H1 (cell line): ENCODE results near the gene ZFP90. TPM values are rescaled to one million over a fixed set of nuclear protein-coding genes. Genes with fewer than 3 reads are reported as not detected.

Source experiments
- CTCF ChIA-PET: fragments of 300-600 bp; sonication (Branson Sonifier 250); formaldehyde crosslinking; loops from one replicate; lab custom pipeline; 2021; ENCODE audit not compliant: partially characterized antibody; lab: Charles Lee
- POLR2A ChIA-PET: fragments of 300-600 bp; sonication (Branson Sonifier 250); formaldehyde crosslinking; loops from one replicate; lab custom pipeline; 2021; ENCODE audit warnings: inconsistent platforms; ENCODE audit not compliant: partially characterized antibody; lab: Charles Lee
- DNase-seq, 2 experiments: peaks; one replicate each; pipeline versions ENCODE4 v3.0.0 to v3.0.0-alpha.2; 2010 to 2022; ENCODE audit warnings: low spot score in 2 of 2, low read depth in 1 of 2, mixed read lengths in 1 of 2
- FAIRE-seq: peaks from 2 replicates; lab custom pipeline; 2011; peaks lifted over from hg19 to GRCh38; lab: Jason Lieb, UNC
- H2AFZ ChIP-seq: 2 replicates; pipeline ENCODE4 v1.8.1; 2012; ENCODE audit warnings: low read length, inconsistent platforms
- H2AK5ac ChIP-seq: 2 replicates; pipeline ENCODE4 v1.6.1; 2013; ENCODE audit warnings: low read depth, low read length
- H2BK120ac ChIP-seq: replicated peaks from 2 replicates; pipeline ENCODE3; 2013; ENCODE audit warnings: low read depth, low read length, inconsistent platforms
- H2BK12ac ChIP-seq: 2 replicates; pipeline ENCODE4 v1.6.1; 2013; ENCODE audit warnings: low read depth, low read length
- H2BK15ac ChIP-seq: 2 replicates; pipeline ENCODE4 v1.6.1; 2013; ENCODE audit warnings: low read length
- H2BK20ac ChIP-seq: 2 replicates; pipeline ENCODE4 v1.6.1; 2013; ENCODE audit warnings: low read length
- H2BK5ac ChIP-seq: 2 replicates; pipeline ENCODE4 v1.6.1; 2013; ENCODE audit warnings: low read depth, low read length
- H3K14ac ChIP-seq: 2 replicates; pipeline ENCODE4 v1.6.1; 2013; ENCODE audit warnings: inconsistent platforms; ENCODE audit not compliant: insufficient read length
- H3K18ac ChIP-seq: 2 replicates; pipeline ENCODE4 v1.6.1; 2013; ENCODE audit warnings: low read length; ENCODE audit errors: extremely low read depth
- H3K23ac ChIP-seq: 2 replicates; pipeline ENCODE4 v1.6.1; 2013; ENCODE audit warnings: inconsistent platforms; ENCODE audit not compliant: insufficient read length
- H3K23me2 ChIP-seq: 2 replicates; pipeline ENCODE4 v1.6.1; 2013; ENCODE audit warnings: low read depth, low read length
- H3K27ac ChIP-seq: 2 replicates; pipeline ENCODE4 v1.6.1; 2011; ENCODE audit warnings: low read depth, low read length, inconsistent platforms
- H3K27me3 ChIP-seq, 4 experiments: replicated peaks in 1 of 4; 1 replicate in 1 of 4; 2 replicates in 3 of 4; pipeline versions ENCODE4 v1.6.1 to v1.8.1; 2011 to 2013; ENCODE audit warnings: low read length in 3 of 4, mild to moderate bottlenecking in 3 of 4, inconsistent platforms in 2 of 4, mixed read lengths in 2 of 4, moderate library complexity in 1 of 4; ENCODE audit not compliant: control insufficient read depth in 3 of 4, insufficient read depth in 3 of 4; ENCODE audit errors: extremely low read depth in 1 of 4
- H3K36me3 ChIP-seq, 4 experiments: 2 replicates each; pipeline versions ENCODE4 v1.6.1 to v1.8.1; 2011 to 2013; ENCODE audit warnings: mild to moderate bottlenecking in 4 of 4, low read length in 3 of 4, moderate library complexity in 2 of 4, control low read depth in 1 of 4, inconsistent platforms in 1 of 4; ENCODE audit not compliant: insufficient read depth in 4 of 4, control insufficient read depth in 2 of 4
- H3K4ac ChIP-seq: replicated peaks from 2 replicates; pipeline ENCODE3; 2013; ENCODE audit warnings: low read length, low read depth, mixed read lengths, inconsistent platforms; ENCODE audit not compliant: insufficient read length
- H3K4me1 ChIP-seq, 4 experiments: replicated peaks in 1 of 4; 1 replicate in 1 of 4; 2 replicates in 3 of 4; pipeline versions ENCODE4 v1.6.1 to v1.8.1; 2011 to 2013; ENCODE audit warnings: low read length in 3 of 4, inconsistent platforms in 2 of 4, mixed read lengths in 1 of 4; ENCODE audit not compliant: insufficient read depth in 4 of 4, control insufficient read depth in 3 of 4
- H3K4me2 ChIP-seq, 2 experiments: 2 replicates each; pipeline versions ENCODE4 v1.6.1 to v1.8.1; 2011 to 2013; ENCODE audit warnings: low read depth in 2 of 2, low read length in 2 of 2, control low read depth in 1 of 2, inconsistent platforms in 1 of 2, mild to moderate bottlenecking in 1 of 2; ENCODE audit not compliant: insufficient read depth in 1 of 2
- H3K4me3 ChIP-seq, 4 experiments: fragments of 200-600, 300-600 bp in 1 of 4; sonication (generic), shearing (Covaris generic), sonication (Bioruptor Twin) in 1 of 4; 2 replicates each; pipeline versions ENCODE4 v1.5.1 to v1.8.1; 2011 to 2016; ENCODE audit warnings: low read length in 4 of 4, low read depth in 3 of 4, control low read depth in 2 of 4, inconsistent platforms in 2 of 4, mild to moderate bottlenecking in 2 of 4, mixed read lengths in 1 of 4, moderate library complexity in 1 of 4; ENCODE audit not compliant: insufficient read depth in 2 of 4; ENCODE audit errors: extremely low read depth in 1 of 4
- H3K56ac ChIP-seq: replicated peaks from 2 replicates; pipeline ENCODE3; 2013; ENCODE audit warnings: low read depth, mild to moderate bottlenecking, mixed read lengths, low read length, inconsistent platforms; ENCODE audit not compliant: insufficient read length
- H3K79me1 ChIP-seq: 2 replicates; pipeline ENCODE4 v1.6.1; 2013; ENCODE audit warnings: low read depth, low read length, control low read depth
- H3K79me2 ChIP-seq, 2 experiments: 2 replicates each; pipeline versions ENCODE4 v1.6.1 to v1.8.1; 2012 to 2013; ENCODE audit warnings: low read length in 2 of 2, mild to moderate bottlenecking in 2 of 2, inconsistent platforms in 1 of 2; ENCODE audit not compliant: insufficient read depth in 2 of 2, control insufficient read depth in 1 of 2
- H3K9ac ChIP-seq, 4 experiments: replicated peaks in 1 of 4; 1 replicate in 1 of 4; 2 replicates in 3 of 4; pipeline versions ENCODE4 v1.6.1 to v1.8.1; 2011 to 2013; ENCODE audit warnings: low read depth in 3 of 4, low read length in 3 of 4, control low read depth in 2 of 4, mild to moderate bottlenecking in 2 of 4, moderate library complexity in 2 of 4, inconsistent platforms in 1 of 4; ENCODE audit errors: extremely low read depth in 1 of 4
- H3K9me3 ChIP-seq, 2 experiments: 2 replicates each; pipeline versions ENCODE4 v1.6.1 to v1.8.1; 2012 to 2013; ENCODE audit warnings: mild to moderate bottlenecking in 2 of 2, moderate library complexity in 2 of 2, control low read depth in 1 of 2, inconsistent platforms in 1 of 2, low read depth in 1 of 2, low read length in 1 of 2, mixed read lengths in 1 of 2; ENCODE audit not compliant: insufficient read depth in 2 of 2
- H4K20me1 ChIP-seq, 2 experiments: replicated peaks in 1 of 2; 2 replicates each; pipeline versions ENCODE3 to v1.8.1; 2011 to 2013; ENCODE audit warnings: inconsistent platforms in 2 of 2, low read length in 2 of 2, mild to moderate bottlenecking in 1 of 2; ENCODE audit not compliant: insufficient read depth in 2 of 2, control insufficient read depth in 1 of 2
- H4K5ac ChIP-seq: 2 replicates; pipeline ENCODE4 v1.6.1; 2013; ENCODE audit warnings: low read length, low read depth, mixed read lengths, inconsistent platforms; ENCODE audit not compliant: insufficient read length
- H4K8ac ChIP-seq: 2 replicates; pipeline ENCODE4 v1.8.0; 2013; ENCODE audit warnings: mild to moderate bottlenecking, moderate library complexity, low read length, inconsistent platforms; ENCODE audit not compliant: insufficient read depth; ENCODE audit errors: extremely low read depth
- H4K91ac ChIP-seq: replicated peaks from 2 replicates; pipeline ENCODE3; 2013; ENCODE audit warnings: low read length, mixed read lengths, inconsistent platforms; ENCODE audit not compliant: insufficient read length
- BCL11A ChIP-seq, 2 experiments: IDR thresholded peaks; one replicate each; pipeline ENCODE4 v1.6.1; 2011; ENCODE audit warnings: low read depth in 2 of 2, low read length in 2 of 2, mild to moderate bottlenecking in 2 of 2
- CHD1 ChIP-seq: IDR thresholded peaks from 2 replicates; pipeline ENCODE4 v1.6.1; 2012; ENCODE audit warnings: low read depth, low read length, improper control_type of control experiment
- CTCF ChIP-seq, 3 experiments: IDR thresholded peaks; 1 replicate in 2 of 3; 2 replicates in 1 of 3; pipeline versions ENCODE4 v1.5.1 to v1.6.1; 2011; ENCODE audit warnings: low read length in 3 of 3, mild to moderate bottlenecking in 3 of 3, inconsistent platforms in 2 of 3, low read depth in 1 of 3, moderate library complexity in 1 of 3; ENCODE audit not compliant: insufficient read depth in 1 of 3; ENCODE audit errors: control extremely low read depth in 1 of 3
- E2F6 ChIP-seq: IDR thresholded peaks from 2 replicates; pipeline ENCODE4 v1.6.1; 2012; ENCODE audit warnings: inconsistent platforms
- EP300 ChIP-seq, 2 experiments: IDR thresholded peaks; 1 replicate in 1 of 2; 2 replicates in 1 of 2; pipeline ENCODE4 v1.6.1; 2011 to 2012; ENCODE audit warnings: low read depth in 2 of 2, low read length in 2 of 2, mild to moderate bottlenecking in 2 of 2, borderline replicate concordance in 1 of 2, inconsistent platforms in 1 of 2, moderate library complexity in 1 of 2
- HDAC6 ChIP-seq: IDR thresholded peaks from one replicate; pipeline ENCODE4 v1.7.1; 2012; ENCODE audit warnings: low read depth, mild to moderate bottlenecking, inconsistent platforms, low read length, moderate library complexity
- JUN ChIP-seq: IDR thresholded peaks from 2 replicates; pipeline ENCODE4 v1.6.1; 2011; ENCODE audit warnings: low read depth, mild to moderate bottlenecking, improper control_type of control experiment, low read length
- RFX5 ChIP-seq: IDR thresholded peaks from 2 replicates; pipeline ENCODE4 v1.6.1; 2011; ENCODE audit warnings: low read depth, low read length, improper control_type of control experiment, borderline replicate concordance
- RXRA ChIP-seq: IDR thresholded peaks from 2 replicates; pipeline ENCODE4 v1.6.1; 2011; ENCODE audit warnings: low read depth, mild to moderate bottlenecking, low read length, moderate library complexity; ENCODE audit not compliant: insufficient read depth
- TBP ChIP-seq: IDR thresholded peaks from 2 replicates; pipeline ENCODE4 v1.6.1; 2011; ENCODE audit warnings: low read depth, low read length, improper control_type of control experiment
- WGBS, 2 experiments: shearing (Covaris generic) in 1 of 2; methylation state at CpG; one replicate each; pipeline versions ENCODE4 v1.1.6 to v1.1.7; 2013 to 2015; ENCODE audit warnings: low lambda C conversion rate in 2 of 2, mixed read lengths in 2 of 2, inconsistent platforms in 1 of 2, low coverage in 1 of 2, missing lambda C conversion rate in 1 of 2; ENCODE audit not compliant: insufficient replicate concordance in 2 of 2, insufficient coverage in 1 of 2, insufficient read length in 1 of 2; ENCODE audit errors: extremely low coverage in 1 of 2, missing lambda C conversion rate in 1 of 2; 5-methylcytosine and 5-hydroxymethylcytosine counted together
- polyA plus RNA-seq, 7 experiments: library from polyadenylated mRNA; depleted of rRNA in 3 of 7; stranded (reverse) in 5 of 7; unstranded in 2 of 7; fragments of >200 nt in 5 of 7; fragments of 200-250 nt in 2 of 7; gene quantifications; 1 replicate in 5 of 7; 2 replicates in 1 of 7; 4 replicates in 1 of 7; pipeline versions ENCODE4 v1.2.1 to v1.2.3, GENCODE V29; 2011 to 2013; ENCODE audit warnings: missing spikeins in 2 of 7, mixed read lengths in 2 of 7
- total RNA-seq: library from RNA; stranded (reverse); fragmentation: NEBNext Ultra II Directional; extraction: Animal tissue kit (Norgen Biotek cat#: 25700); gene quantifications from 2 replicates; pipeline ENCODE4 v1.2.1, GENCODE V29; 2021

The ZFP90 gene
- total and polyA plus RNA-seq, 2 of the 8 experiments (the other 6 are each of a cell fraction or from before 2014, with no cell fraction given): 10.3 to 19.1 TPM

GRCh38 chr16:68528233-68528632, 10.9 kb upstream of the ZFP90 start:
- Histone ChIP-seq H3K14ac (no peak overlapping the region), H4K5ac (no peak overlapping the region), H3K36me3 (no peaks in the 10 kb centered on the region), H2BK120ac (no peak overlapping the region), H2BK12ac (no peak overlapping the region), H2AK5ac (no peak overlapping the region), H2BK20ac (no peak overlapping the region), H2AFZ (no peak overlapping the region), H3K4ac (no peak overlapping the region), H3K4me2 (no peak overlapping the region), H4K20me1 (no peaks in the 10 kb centered on the region), H3K9me3 (peaks cover 0 to 7% of the 10 kb centered on the region in 2 experiments; a peak in 1 of 4 replicates), H3K18ac (no peak overlapping the region), H3K27ac (no peak overlapping the region), H3K9ac (no peak overlapping the region), H3K27me3 (peaks cover 4 to 21% (median 15%) of the 10 kb centered on the region in 4 experiments), H3K4me1 (peaks cover 0 to 3% (median 3%) of the 10 kb centered on the region in 4 experiments; a peak in 4 of 7 replicates), H3K79me2 (no peaks in the 10 kb centered on the region), H3K79me1 (no peaks in the 10 kb centered on the region), H3K23ac (no peak overlapping the region), H2BK15ac (no peak overlapping the region), H3K56ac (no peak overlapping the region), H3K23me2 (peaks cover 7% of the 10 kb centered on the region; the same call in 1 of the 2 replicates), H4K91ac (no peak overlapping the region), H3K4me3 (no peak overlapping the region), H4K8ac (no peak overlapping the region), H2BK5ac (no peak overlapping the region)
- ChIA-PET CTCF (interaction anchor here (0.8 to 6.4 kb wide), 34 partner anchors 7 to 319 kb away, joined by 3 to 72 read pairs (median 4); partner anchors contain the start of gene CDH1), POLR2A (interaction anchor here (1.2 to 2.0 kb wide), 3 partner anchors 11 to 62 kb away, joined by 3 to 5 read pairs (median 3); partner anchors contain the start of gene ZFP90)
- no peak for FAIRE-seq
- no peak for DNase-seq
- 71% methylated on average over 2 of the region's 2 CpGs; no CpG with 5 or more reads in 1 of the 2 experiments for WGBS, 2 experiments
- TF ChIP-seq EP300 (IDR thresholded peaks at IDR 0.05; ENCODE audit: borderline replicate concordance in 1 of 2, low read depth in 2 of 2, low read length in 2 of 2) (no peak), TBP (no peak), HDAC6 (no peak), JUN (no peak), RXRA (no peak), CTCF (IDR thresholded peaks at IDR 0.05; ENCODE audit: control extremely low read depth in 1 of 3, insufficient read depth in 1 of 3, low read depth in 1 of 3, low read length in 3 of 3) (no peak), E2F6 (no peak), BCL11A (IDR thresholded peaks at IDR 0.05; ENCODE audit: low read depth in 2 of 2, low read length in 2 of 2) (no peak), RFX5 (no peak), CHD1 (no peak)
